ENCODE measurements around the gene HNRNPU. TPM values are rescaled to one million over a fixed set of nuclear protein-coding genes. Genes with fewer than 3 reads are reported as not detected.

The HNRNPU gene
- polyA plus RNA-seq, 1 of the 3 experiments (the other 2 are of a cell fraction) = 164 TPM

- no peaks in the 10 kb centered on the region for H3K9me3 ChIP-seq
- H3K36me3 ChIP-seq (replicated peaks in 1 of 2; ENCODE audit: control insufficient read depth in 1 of 2, insufficient read depth in 2 of 2, low read length in 1 of 2) = peaks cover 48 to 52% of the 10 kb centered on the region in 2 experiments
- H3K79me2 ChIP-seq (ENCODE audit: insufficient read depth) = peaks cover 68% of the 10 kb centered on the region
- ChIA-PET CTCF (interaction anchor here (1.4 to 3.3 kb wide), 6 partner anchors 10 to 180 kb away, joined by 3 to 25 read pairs (median 6); a partner anchor contains a TSS), POLR2A (interaction anchor here (0.6 to 5.2 kb wide), 4 partner anchors 25 to 408 kb away, joined by 3 to 47 read pairs (median 18); partner anchors contain the start of gene COX20)
- peak overlapping the region; percentile 90 to 96 for H3K27ac ChIP-seq (ENCODE audit: low read depth in 2 of 2, low read length in 1 of 2)
- peak overlapping the region; percentile 100 for H3K9ac ChIP-seq
- H3K9me2 ChIP-seq = no peaks in the 10 kb centered on the region
- peak overlapping the region; percentile 75 for H3K4me2 ChIP-seq
- no peak overlapping the region for H2AFZ ChIP-seq (ENCODE audit: low read depth)
- no peak for DNase-seq
- H4K20me1 ChIP-seq (ENCODE audit: insufficient read depth) = peaks cover 55% of the 10 kb centered on the region
- H3K4me3 ChIP-seq (ENCODE audit: low read depth in 2 of 2, low read length in 1 of 2) = peak overlapping the region; percentile 99 to 100
- H3K4me1 ChIP-seq (ENCODE audit: control insufficient read depth in 1 of 2, insufficient read depth in 2 of 2, low read depth in 1 of 2, low read length in 1 of 2) = peaks cover 15 to 35% of the 10 kb centered on the region in 2 experiments; a peak in 3 of 4 replicates
- H3F3A ChIP-seq (replicated peaks; ENCODE audit: insufficient read depth) = peaks cover 27% of the 10 kb centered on the region
- H3K27me3 ChIP-seq (ENCODE audit: insufficient read depth) = no peaks in the 10 kb centered on the region
- TF ChIP-seq TCF12 (IDR thresholded peaks at IDR 0.05) (no peak), TAF1 (IDR thresholded peaks at IDR 0.05; ENCODE audit: borderline replicate concordance, low read depth, low read length) (no peak), CTCF (IDR thresholded peaks at IDR 0.05) (no peak), NRF1 (IDR thresholded peaks at IDR 0.05; ENCODE audit: low read depth, low read length) (no peak), POLR2AphosphoS5 (IDR thresholded peaks at IDR 0.05; ENCODE audit: low read depth, low read length) (no peak), USF2 (IDR thresholded peaks at IDR 0.05; ENCODE audit: borderline replicate concordance, low read depth, low read length) (no peak), MXI1 (IDR thresholded peaks at IDR 0.05; ENCODE audit: low read depth, low read length) (no peak), CHD2 (IDR thresholded peaks at IDR 0.05; ENCODE audit: low read length, partially characterized antibody) (no peak), FOSL2 (IDR thresholded peaks at IDR 0.05; ENCODE audit: borderline replicate concordance, low read depth) (no peak), SMC3 (IDR thresholded peaks at IDR 0.05; ENCODE audit: low read depth, low read length) (no peak)
- under 1% methylated on average over 7 of the region's 7 CpGs for WGBS (ENCODE audit: low lambda C conversion rate)
Measured at GRCh38 chr1:244862354-244862698, 2.0 kb downstream of the HNRNPU start.

GRCh38 chr1:244861683-244862082, 2.7 kb downstream of the HNRNPU start:
- peaks cover 15 to 35% of the 10 kb centered on the region in 2 experiments; a peak in 3 of 4 replicates for H3K4me1 ChIP-seq (ENCODE audit: control insufficient read depth in 1 of 2, insufficient read depth in 2 of 2, low read depth in 1 of 2, low read length in 1 of 2)
- H3K27me3 ChIP-seq (ENCODE audit: insufficient read depth) = no peaks in the 10 kb centered on the region
- H3K4me2 ChIP-seq = peak overlapping the region; percentile 75
- H3K4me3 ChIP-seq (ENCODE audit: low read depth in 2 of 2, low read length in 1 of 2) = peak overlapping the region; percentile 99 to 100
- no peaks in the 10 kb centered on the region for H3K9me3 ChIP-seq
- peak overlapping the region; percentile 100 for H3K9ac ChIP-seq
- peaks cover 54 to 59% of the 10 kb centered on the region in 2 experiments for H3K36me3 ChIP-seq (replicated peaks in 1 of 2; ENCODE audit: control insufficient read depth in 1 of 2, insufficient read depth in 2 of 2, low read length in 1 of 2)
- POLR2A ChIA-PET = interaction anchor here (0.6 to 5.2 kb wide), 5 partner anchors 24 to 482 kb away, joined by 3 to 47 read pairs (median 4); partner anchors contain the start of gene COX20
- no peak for DNase-seq
- peaks cover 33% of the 10 kb centered on the region for H3F3A ChIP-seq (replicated peaks; ENCODE audit: insufficient read depth)
- H3K79me2 ChIP-seq (ENCODE audit: insufficient read depth) = peaks cover 74% of the 10 kb centered on the region
- 6% methylated on average over 2 of the region's 2 CpGs for WGBS (ENCODE audit: low lambda C conversion rate)
- H3K9me2 ChIP-seq = no peaks in the 10 kb centered on the region
- H4K20me1 ChIP-seq (ENCODE audit: insufficient read depth) = peaks cover 61% of the 10 kb centered on the region
- CTCF ChIA-PET = interaction anchor here (0.8 to 3.3 kb wide), 7 partner anchors 9 to 181 kb away, joined by 3 to 25 read pairs (median 5); a partner anchor contains a TSS
- no peak overlapping the region for H2AFZ ChIP-seq (ENCODE audit: low read depth)
- peak overlapping the region; percentile 90 to 96; a peak in 3 of 4 replicates for H3K27ac ChIP-seq (ENCODE audit: low read depth in 2 of 2, low read length in 1 of 2)
- TF ChIP-seq USF2 (IDR thresholded peaks at IDR 0.05; ENCODE audit: borderline replicate concordance, low read depth, low read length) (no peak), MXI1 (IDR thresholded peaks at IDR 0.05; ENCODE audit: low read depth, low read length) (no peak), RXRA (IDR thresholded peaks at IDR 0.05; ENCODE audit: borderline replicate concordance, low read depth) (no peak), GATA2 (CRISPR knock-in tag; IDR thresholded peaks at IDR 0.05) (no peak), SMC3 (IDR thresholded peaks at IDR 0.05; ENCODE audit: low read depth, low read length) (no peak), GABPA (IDR thresholded peaks at IDR 0.05; ENCODE audit: low read depth) (no peak), MAX (IDR thresholded peaks at IDR 0.05; ENCODE audit: low read depth) (no peak), FOXJ3 (CRISPR knock-in tag; IDR thresholded peaks at IDR 0.05) (no peak), RCOR1 (IDR thresholded peaks at IDR 0.05; ENCODE audit: low read length) (no peak), NFIC (IDR thresholded peaks at IDR 0.05; ENCODE audit: borderline replicate concordance) (no peak), USF1 (IDR thresholded peaks at IDR 0.05; ENCODE audit: borderline replicate concordance, low read depth) (no peak), TCF12 (IDR thresholded peaks at IDR 0.05) (no peak), ZBTB33 (IDR thresholded peaks at IDR 0.05; ENCODE audit: borderline replicate concordance, low read depth) (no peak), MEF2A (IDR thresholded peaks at IDR 0.05; ENCODE audit: borderline replicate concordance, low read depth) (no peak), FOSL2 (IDR thresholded peaks at IDR 0.05; ENCODE audit: borderline replicate concordance, low read depth) (no peak), ELF1 (IDR thresholded peaks at IDR 0.05) (no peak)

All from SK-N-SH (cell line).